HL-60/S4 (cell line): ENCODE results near the gene IL12RB2.
"Not testable (repeated sequence)": the region's sequence is repeated elsewhere in the genome, so short reads cannot be mapped to it uniquely, and the experiment has no call there.

Experiments used
- in situ Hi-C: fragments of 300-500 bp; cut with MboI; formaldehyde crosslinking; loops from 2 replicates; pipeline ENCODE4 v1.14.3; 2022; ENCODE audit warnings: low sequenced_read_pairs

Gene IL12RB2

DNA sequence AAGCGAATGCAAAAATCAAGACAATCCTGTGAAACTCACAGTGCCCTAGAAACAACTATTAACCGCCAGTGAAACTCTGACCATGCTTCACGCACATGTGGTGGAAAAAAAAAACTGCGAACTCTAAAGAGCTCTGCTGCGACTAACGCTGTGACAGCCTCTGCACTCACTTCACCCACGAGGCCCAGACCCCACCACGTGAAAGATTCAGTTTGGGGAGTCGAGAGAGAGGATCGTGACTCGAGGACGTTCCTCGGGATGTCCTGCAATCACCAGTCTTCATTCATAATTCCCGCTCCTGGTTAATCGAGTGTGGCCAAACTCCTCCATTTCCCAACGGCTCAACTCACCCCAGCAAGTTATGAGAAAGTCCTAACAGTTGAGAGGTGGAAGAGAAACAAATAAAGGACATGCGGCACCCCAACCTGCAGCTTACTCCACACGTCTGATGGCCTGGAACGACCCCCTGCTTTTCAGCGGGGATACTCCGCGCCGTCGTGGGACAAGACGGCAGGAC lies 121.4 kb downstream of the IL12RB2 start:
- in situ Hi-C loops: no loop called here

DNA sequence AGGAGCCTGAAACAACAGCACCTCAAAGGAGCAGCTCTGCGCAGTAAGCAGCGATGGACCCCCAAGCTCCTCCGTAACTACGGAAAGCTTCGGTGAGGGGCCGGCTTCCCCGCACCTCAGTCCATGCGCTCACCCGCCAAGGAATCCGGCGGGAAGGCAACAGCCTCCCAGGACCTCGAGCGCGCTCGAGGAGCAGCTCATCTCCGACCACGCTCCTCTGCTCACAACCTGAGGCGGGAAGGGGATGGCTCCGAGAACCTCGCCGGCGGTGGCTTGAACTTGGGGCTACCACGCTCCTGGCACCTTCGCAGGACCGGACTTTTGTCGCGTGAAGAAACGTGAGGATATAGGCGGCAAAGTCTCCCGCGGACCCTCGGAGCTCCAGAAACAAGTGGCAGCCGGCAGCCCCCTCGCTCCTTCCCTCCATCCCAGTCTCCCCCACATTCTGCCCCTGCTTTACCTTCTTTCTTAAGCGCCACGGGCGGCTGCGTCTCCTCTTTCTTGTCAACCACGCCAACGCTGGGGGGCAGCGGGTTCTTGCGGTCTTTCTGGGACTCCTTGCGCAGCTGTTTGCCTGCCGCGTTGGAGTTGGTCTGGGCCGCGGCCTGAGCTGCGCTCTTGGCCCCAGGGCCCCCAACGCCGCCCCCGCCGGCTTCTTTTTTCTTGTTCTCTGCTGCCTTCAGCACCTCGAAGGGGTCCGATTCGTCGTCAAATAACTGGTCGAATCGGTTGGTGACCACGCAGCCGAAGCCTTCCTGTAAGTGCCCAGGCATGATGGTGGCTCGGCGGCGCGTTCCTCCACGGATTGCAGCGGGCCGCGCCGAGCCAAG lies 122.1 kb downstream of the IL12RB2 start:
- in situ Hi-C loops: no loop called here

DNA sequence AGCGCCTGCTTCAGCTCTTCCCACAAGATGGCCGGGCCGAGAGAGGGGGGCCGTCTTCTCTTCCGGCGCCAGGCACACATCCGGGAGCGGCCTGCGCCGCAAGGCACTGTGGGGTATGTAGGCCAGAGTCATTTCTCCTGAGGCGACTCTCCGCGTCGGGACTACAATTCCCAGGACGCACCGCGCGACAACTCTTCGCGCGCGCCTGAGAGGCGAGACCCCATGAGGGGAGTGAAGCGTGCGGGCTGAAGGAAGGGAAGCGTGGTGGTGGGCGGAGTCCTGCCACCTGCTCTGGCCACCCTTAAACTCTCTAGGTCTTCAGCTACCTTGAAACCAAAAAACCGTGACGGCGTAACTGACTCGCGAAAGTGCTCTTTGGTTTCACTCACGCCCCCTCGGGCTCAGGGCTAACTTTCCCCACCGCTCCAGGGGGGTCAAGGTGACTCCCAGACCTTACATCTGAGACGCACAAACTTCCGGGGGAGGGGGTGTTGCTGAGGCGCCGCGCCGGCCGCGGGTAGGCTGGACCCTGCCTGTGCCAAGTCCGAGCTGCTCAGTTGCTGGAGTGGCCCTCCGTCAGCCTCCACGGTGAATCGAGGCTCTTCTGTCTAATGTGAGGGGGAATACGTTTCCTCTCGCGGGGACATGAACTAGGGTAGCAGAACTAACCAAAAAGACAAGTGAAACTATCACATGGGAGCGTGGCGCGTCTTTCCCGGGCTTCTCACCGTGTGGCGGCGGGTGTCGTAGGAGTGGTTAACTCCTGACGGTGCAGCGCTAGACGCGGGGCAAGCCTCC lies 122.9 kb downstream of the IL12RB2 start, which contains the start of gene SERBP1:
TSS of gene SERBP1 (minus strand) at position 45 of the 798 bp plus-strand sequence. CDS start 102 bp downstream, outside the sequence.
- in situ Hi-C loops: no loop called here

DNA sequence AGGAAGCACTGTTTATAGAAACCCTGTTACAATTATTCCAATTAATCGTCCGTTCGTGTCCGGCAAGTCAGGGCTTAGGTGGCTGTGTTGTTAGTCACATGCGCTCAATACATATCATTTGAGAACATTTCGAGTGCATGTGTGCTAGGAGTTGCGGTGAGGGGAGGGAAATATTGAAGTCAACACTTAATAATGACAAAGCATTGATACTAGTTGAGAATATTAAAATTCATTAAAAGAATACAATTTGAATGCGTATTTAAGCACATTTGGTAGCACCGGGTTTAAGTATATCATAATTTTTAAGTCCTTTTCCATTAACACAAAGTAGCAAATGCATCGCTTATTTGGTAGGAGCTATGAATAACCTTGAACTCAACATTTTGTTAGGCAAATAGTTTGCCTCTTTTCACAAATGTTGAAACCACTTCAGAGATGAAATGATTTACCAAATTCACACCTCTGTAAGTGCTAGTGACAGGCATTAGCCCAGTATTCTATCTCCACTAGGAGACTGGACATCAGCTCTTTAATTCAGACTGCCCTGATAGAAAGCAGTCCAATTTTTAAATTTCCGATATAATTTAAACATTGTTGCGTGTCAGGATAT lies 123.6 kb downstream of the IL12RB2 start:
- in situ Hi-C loops: no loop called here

DNA sequence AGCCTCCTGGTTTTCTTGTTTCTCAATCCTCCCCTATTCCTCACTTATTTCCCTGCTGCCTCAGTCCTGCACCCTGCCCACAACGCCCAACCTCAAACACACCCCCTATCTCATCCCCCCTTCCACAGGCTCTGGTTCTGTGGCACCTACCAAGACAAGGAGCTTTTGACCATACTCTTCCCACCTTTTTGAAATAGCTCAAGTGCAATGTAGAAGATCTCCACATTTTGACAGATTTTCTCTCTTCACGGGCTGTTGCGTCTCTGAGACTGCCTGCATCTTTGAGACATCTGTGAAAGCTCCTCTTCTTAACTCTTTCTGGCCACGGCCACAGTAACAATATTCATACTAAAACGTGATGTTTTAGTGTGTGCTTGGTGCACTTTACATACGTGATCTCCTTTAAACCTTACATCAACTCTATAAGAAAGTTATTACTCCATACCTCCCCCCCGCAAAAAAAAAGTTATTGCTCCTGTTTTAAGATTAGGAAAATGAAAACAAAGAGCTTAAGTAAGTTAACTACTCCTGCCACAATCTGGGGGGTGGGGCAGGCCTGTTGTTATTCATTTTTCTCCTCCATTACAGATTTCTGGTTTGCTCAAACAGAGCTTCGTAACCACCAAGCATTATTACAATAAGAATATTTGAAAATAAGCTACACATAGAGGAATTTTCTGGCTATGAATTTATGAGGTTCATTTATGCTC lies 124.4 kb downstream of the IL12RB2 start:
- in situ Hi-C loops: no loop called here

DNA sequence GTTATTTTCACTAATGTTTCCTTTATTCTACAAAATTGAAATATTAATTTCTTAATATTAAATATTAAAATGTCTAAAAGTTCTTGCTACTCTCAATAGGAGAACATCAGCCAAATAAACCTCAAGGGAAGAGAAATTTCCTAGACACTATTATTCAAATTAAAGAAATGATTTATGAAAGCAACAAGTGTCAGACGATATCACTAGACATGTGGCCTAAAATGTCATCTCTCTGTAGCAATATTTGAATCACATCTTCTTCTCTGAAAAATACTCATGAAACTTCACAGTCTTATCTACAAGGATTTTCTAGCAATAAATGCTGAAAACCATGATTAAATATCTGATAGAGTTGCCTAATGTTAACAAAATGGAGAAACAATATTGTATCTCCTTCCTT lies 125.1 kb downstream of the IL12RB2 start:
- in situ Hi-C loops: no loop called here

DNA sequence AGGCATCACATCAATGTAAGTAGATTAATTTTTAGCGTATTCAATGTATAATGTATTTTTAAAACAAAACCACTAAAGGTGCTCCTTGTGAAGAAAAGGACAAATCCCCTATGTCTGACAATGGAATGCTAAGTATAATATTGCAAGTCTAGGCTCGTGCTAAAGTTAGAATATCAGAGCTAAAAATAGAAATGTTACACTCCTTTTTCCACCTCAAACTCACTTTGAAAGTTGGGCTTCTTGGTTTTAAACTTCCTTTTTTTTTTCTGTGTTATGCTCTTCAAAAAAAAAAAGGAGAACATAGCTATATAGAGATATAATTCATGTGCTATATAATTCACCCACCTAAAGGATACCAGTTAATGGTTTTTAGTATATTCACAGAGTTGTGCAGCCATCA lies 126.2 kb downstream of the IL12RB2 start:
- in situ Hi-C loops: no loop called here

DNA sequence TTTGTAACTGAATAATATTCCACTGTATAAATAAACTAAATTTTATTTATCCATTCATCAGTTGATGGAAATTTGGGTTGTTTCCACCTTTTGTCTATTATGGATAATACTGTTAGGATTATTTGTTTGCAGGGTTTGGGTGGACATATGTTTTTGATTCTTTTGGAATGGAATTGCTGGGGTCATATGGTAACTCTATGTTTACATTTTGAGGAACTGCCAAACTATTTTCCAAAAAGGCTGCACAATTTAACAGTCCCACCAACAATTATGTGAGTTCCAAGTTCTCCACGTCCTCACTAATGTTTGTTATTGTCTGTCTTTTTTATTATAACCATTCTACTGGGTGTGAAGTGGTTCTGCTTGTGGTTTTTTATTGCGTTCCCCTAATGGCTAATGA lies 126.8 kb downstream of the IL12RB2 start:
- in situ Hi-C loops: no loop called here

DNA sequence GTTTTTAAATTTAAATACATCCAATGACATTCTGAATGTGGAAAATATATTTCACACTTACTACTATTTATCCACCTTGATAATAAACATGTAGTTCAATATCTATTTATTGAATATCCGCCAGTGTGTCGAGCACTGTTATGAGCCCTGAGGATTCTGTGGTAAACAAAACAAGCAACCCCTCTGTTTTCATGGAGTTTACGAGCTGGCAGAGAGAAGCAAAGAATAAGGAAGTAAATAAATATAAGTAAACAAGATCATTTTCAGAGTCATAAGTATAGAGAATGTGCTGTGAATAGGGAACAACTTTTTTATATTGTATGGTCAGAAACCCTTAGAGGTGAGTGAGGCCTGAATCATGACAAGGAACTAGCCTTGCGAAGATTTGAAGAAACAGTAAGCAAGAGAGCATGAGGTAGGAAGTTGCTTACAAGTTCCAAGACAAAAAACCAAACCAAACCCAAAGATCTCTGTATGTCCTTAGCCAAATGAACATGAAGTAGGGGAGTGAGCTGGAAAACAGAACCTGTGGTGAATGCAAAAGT lies 128.9 kb downstream of the IL12RB2 start:
- in situ Hi-C loops: no loop called here

DNA sequence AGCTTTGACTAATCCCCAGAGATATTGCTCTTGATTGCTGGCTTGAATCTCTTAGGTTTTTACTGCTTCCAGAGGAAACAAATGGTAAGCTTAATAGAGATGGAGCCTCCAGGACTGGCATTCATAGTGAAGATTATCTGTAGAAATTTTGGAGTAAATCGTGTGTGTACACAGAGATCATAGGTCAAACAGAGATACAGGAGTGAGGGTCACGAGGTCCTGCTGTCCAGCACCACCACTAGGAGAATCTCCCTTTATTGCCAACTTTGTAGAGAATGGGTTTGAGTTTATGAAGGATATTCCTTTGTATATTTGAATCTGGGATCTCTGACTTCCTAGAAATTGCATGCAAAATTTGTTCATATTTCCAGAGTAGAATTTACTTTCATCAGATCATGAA lies 130.3 kb downstream of the IL12RB2 start:
- in situ Hi-C loops: no loop called here

DNA sequence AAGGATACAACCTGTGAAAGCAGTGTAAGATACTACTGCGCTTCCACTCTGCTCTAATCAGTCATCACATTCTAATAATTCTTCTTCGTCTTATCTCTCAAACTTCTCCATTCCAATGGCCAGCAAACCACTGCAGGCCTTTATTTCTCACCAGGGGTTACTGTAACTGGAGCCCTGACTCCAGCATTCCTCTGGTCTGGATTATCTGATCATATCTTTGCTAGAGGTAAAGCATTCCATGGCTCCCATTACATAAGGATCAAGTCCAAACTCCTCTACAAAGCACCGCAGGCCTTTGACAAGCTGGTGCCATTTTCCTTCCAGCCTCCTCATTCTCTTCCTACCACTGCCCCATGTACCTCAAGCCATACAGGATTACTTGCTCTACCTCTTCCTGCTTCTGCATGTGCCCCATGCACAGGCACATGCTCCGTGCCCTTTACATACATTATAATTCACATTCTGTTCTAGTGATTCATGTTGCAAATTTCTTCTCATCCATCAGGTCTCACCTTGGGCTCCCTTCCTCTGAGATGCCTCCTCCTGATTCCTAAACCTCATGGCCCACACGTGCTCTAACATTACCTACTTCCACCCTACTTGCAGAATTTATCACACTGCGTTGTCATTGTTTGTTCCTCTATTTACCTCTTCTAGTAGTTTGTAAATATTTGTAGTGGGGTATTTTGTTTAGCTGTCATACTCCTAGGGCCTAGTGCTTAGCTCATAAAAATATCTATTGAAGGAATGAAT lies 131.8 kb downstream of the IL12RB2 start:
- in situ Hi-C loops: no loop called here

DNA sequence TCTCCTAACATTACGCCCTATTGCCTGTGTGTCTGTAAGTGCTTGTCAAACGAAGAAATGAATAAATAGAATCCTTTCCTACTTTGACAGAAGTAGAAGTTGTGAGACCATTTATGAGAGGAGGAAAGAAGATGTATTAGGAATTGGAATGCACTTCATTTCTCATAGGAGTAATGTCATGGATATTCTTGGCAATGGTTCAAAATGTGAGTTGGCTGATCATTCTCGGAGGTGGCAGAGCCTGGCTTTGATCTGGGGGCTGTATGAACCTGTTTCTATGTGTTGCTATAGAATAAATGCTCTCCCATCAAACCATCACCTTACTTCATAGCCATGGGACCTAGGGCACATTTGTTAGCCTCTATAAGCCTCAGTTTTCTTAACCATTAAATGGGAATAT lies 132.7 kb downstream of the IL12RB2 start:
- in situ Hi-C loops: no loop called here

DNA sequence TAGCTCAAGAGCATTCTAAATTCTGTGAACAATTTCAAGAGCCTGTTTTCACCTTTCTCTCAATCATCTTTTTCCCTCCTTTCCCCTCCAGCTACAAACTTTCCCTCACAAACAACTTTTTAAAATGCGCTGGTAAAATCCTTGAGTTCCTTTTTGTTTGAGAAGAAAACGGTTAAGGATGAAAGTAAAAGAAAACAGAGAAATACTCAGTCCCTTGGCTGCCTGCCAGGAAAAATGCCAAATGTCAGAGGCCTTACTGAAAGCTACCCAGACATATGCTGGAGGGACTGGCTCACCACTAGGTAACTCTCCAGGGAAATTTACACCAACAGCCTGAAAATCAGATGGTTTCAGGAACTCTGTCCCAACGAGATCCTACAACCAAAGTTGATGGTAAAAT lies 133.5 kb downstream of the IL12RB2 start:
- in situ Hi-C loops: no loop called here

DNA sequence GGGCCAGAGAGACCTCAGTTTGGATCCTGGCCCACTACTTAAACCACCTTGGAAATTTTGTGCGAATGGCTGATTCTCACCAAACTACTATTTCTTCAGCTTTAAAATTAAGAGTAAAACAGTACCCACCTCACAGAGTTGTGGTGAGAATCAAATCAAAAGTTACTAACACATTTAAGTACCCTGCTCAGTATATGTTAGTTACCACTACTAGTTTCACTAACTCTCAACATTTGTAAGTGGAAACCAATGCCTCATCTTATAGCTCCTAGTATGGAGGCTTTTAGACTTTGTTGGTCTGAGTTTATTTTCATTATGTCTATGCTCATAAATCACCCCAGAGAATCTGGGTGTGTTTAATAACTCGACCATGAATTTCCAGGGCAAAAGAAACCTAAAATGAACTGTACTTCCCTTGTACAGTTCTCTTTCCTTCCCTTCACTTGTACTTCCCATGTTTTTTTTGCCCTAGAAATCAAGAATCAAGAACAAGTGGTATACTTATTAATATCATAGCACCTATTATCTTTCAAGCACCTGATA lies 134.1 kb downstream of the IL12RB2 start:
- in situ Hi-C loops: no loop called here

DNA sequence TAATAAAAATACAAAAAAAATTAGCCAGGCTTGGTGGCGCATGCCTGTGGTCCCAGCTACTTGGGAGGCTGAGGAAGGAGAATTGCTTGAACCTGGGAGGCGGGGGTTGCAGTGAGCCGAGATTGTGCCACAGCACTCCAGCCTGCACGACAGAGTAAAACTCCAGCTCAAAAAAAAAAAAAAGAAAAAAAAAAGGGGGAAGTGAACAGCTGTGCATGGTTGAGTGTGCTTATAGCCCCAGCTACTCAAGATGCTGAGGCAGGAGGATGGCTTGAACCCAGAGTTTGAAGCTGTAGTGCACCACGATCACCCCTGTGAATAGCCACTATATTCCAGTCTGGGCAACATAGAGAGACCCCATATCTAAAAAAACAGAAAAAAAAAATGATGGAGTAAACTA lies 138.3 kb downstream of the IL12RB2 start:
- in situ Hi-C loops: not testable (repeated sequence)
